SU-DHL-6 (cell line): ENCODE data around the gene DENND5B.
A peak's percentile ranks its signal among the peaks of the same experiment; 100 is the strongest.
"Not testable (repeated sequence)": the region's sequence is repeated elsewhere in the genome, so short reads cannot be mapped to it uniquely, and the experiment has no call there.

Experiments
- H2AFZ ChIP-seq: fragments of 200-600 bp; sonication (generic); 2 replicates; pipeline ENCODE4 v1.6.1; 2014; ENCODE audit warnings: low read depth, mild to moderate bottlenecking, moderate library complexity, mixed read lengths, antibody characterized with exemption, low read length; ENCODE audit not compliant: severe bottlenecking
- H3F3A ChIP-seq: fragments of 200-600 bp; shearing (Covaris generic); 2 replicates; pipeline ENCODE4 v1.6.0; 2016; ENCODE audit warnings: antibody characterized with exemption, mild to moderate bottlenecking; ENCODE audit not compliant: insufficient read depth
- H3K27ac ChIP-seq: fragments of 200-600 bp; sonication (generic); 2 replicates; pipeline ENCODE4 v1.5.1; 2016; ENCODE audit warnings: low read depth, mild to moderate bottlenecking, low read length, moderate library complexity, mixed read lengths
- H3K27me3 ChIP-seq: fragments of 200-600 bp; sonication (generic), shearing (Covaris generic); 2 replicates; pipeline ENCODE4 v1.6.0; 2014; ENCODE audit warnings: mild to moderate bottlenecking, low read length
- H3K36me3 ChIP-seq: fragments of 200-600 bp; sonication (generic); 2 replicates; pipeline ENCODE4 v1.6.1; 2014; ENCODE audit warnings: mild to moderate bottlenecking, low read length, mixed read lengths
- H3K4me2 ChIP-seq: fragments of 300-600, 200-600 bp; shearing (Covaris generic), sonication (generic); 2 replicates; pipeline ENCODE4 v1.6.0; 2014; ENCODE audit warnings: low read length, low read depth, mild to moderate bottlenecking; ENCODE audit not compliant: poor library complexity, severe bottlenecking
- H3K4me3 ChIP-seq: fragments of 200-600 bp; sonication (generic); 2 replicates; pipeline ENCODE4 v1.5.1; 2014; ENCODE audit warnings: antibody characterized with exemption, low read length, mild to moderate bottlenecking, mixed read lengths; ENCODE audit not compliant: insufficient read depth, poor library complexity, severe bottlenecking
- H3K79me2 ChIP-seq: fragments of 200-600 bp; sonication (generic); 2 replicates; pipeline ENCODE4 v1.6.1; 2014; ENCODE audit warnings: mild to moderate bottlenecking, low read length, moderate library complexity; ENCODE audit not compliant: insufficient read depth
- H3K9ac ChIP-seq: fragments of 200-600 bp; sonication (generic); 2 replicates; pipeline ENCODE4 v1.7.0; 2014; ENCODE audit warnings: mild to moderate bottlenecking, low read length
- H3K9me2 ChIP-seq: fragments of 200-600 bp; sonication (generic); replicated peaks from 2 replicates; pipeline ENCODE4 v1.6.1; 2014; ENCODE audit warnings: low read length; ENCODE audit not compliant: insufficient read depth
- H3K9me3 ChIP-seq: fragments of 200-600 bp; sonication (generic); 2 replicates; pipeline ENCODE4 v1.6.1; 2014; ENCODE audit warnings: low read length, mixed read lengths; ENCODE audit not compliant: insufficient read depth
- H4K20me1 ChIP-seq: fragments of 200-600 bp; sonication (generic); 2 replicates; pipeline ENCODE4 v1.6.1; 2014; ENCODE audit warnings: low read depth, mild to moderate bottlenecking, antibody characterized with exemption, low read length, moderate library complexity, mixed read lengths
- EZH2phosphoT487 ChIP-seq: fragments of 200-600 bp; sonication (generic), shearing (Covaris generic); conservative IDR thresholded peaks from 2 replicates; pipeline ENCODE4 v1.6.1; 2018; ENCODE audit warnings: mild to moderate bottlenecking, antibody characterized with exemption, low read length, moderate library complexity, mixed read lengths
- TF ChIP-seq, protein P1 (sequence below): fragments of 200-600 bp; sonication (generic); IDR thresholded peaks from one replicate; pipeline ENCODE4 v1.5.1; 2017; ENCODE audit warnings: antibody characterized with exemption, mild to moderate bottlenecking, low read length, moderate library complexity; ENCODE audit not compliant: insufficient read depth, poor library complexity, severe bottlenecking

The DENND5B gene

DNA sequence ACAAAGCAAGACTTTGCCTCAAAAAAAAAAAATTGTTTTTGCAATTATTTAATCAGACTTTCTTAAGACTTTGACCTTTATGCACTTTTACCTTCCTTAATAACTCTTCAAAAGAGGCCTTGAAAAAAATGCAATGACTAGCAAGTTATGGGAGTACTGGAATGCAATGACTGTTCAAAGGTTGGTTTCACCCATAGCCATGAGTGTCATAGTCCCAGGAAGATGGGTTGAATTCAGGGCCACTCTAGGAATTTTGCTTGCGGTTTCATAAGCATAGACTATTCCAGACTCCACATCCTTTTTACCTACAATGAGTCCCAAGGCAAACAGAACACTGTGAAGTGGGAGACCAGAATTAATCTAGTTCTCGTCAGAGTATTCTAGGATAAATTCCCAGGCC, 29.4 kb upstream of the DENND5B start:
- H3K9me3 ChIP-seq = no peaks in the 10 kb centered on the region
- no peak overlapping the region for H3K4me2 ChIP-seq
- no peak overlapping the region for H2AFZ ChIP-seq
- TF ChIP-seq, protein P1, sequence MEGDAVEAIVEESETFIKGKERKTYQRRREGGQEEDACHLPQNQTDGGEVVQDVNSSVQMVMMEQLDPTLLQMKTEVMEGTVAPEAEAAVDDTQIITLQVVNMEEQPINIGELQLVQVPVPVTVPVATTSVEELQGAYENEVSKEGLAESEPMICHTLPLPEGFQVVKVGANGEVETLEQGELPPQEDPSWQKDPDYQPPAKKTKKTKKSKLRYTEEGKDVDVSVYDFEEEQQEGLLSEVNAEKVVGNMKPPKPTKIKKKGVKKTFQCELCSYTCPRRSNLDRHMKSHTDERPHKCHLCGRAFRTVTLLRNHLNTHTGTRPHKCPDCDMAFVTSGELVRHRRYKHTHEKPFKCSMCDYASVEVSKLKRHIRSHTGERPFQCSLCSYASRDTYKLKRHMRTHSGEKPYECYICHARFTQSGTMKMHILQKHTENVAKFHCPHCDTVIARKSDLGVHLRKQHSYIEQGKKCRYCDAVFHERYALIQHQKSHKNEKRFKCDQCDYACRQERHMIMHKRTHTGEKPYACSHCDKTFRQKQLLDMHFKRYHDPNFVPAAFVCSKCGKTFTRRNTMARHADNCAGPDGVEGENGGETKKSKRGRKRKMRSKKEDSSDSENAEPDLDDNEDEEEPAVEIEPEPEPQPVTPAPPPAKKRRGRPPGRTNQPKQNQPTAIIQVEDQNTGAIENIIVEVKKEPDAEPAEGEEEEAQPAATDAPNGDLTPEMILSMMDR = no peak
- TF ChIP-seq EZH2phosphoT487 = no peak
- no peak overlapping the region for H3K27ac ChIP-seq
- H3K79me2 ChIP-seq = no peaks in the 10 kb centered on the region
- no peaks in the 10 kb centered on the region for H3K27me3 ChIP-seq
- H3K4me3 ChIP-seq = no peak overlapping the region
- H4K20me1 ChIP-seq = no peaks in the 10 kb centered on the region
- H3F3A ChIP-seq = no peaks in the 10 kb centered on the region
- H3K36me3 ChIP-seq = no peaks in the 10 kb centered on the region
- H3K9me2 ChIP-seq = no peaks in the 10 kb centered on the region
- H3K9ac ChIP-seq = no peak overlapping the region

DNA sequence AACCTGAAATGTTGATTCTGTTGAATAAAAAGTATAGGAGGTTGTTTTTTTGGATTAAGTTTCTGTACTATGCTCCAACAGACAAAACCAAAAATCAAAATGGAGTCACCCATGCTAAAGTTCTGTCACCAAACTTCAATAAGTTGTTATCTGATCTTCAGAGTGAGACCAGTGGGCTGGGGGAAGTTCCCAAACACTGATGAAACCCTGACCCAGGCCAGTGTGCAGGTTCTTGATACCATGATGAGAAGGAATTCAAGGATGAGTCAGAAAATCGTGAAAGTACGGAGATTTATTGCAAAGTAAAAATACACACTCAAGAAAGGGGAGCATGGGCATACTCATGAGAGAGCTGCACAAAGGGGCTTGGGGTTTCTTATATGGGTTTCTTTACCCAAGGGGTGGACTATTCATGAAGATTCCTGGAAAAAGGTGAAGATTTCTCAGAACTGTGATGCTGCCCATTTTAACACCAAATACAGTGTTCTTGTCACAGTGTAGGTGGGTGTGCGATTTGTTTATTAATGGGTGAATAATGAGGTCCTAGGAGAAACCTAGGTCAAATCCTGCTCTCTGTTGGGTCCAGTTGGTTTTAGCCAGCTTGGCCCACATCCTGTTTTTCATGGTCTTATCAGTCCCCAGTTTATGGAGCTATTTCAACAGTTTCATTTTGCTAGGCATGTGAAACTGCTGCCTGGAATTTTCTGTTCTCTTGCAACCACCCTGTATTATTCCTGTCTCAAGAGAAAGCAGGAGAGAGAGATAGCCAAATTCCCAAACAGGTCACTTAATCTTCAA, 27.5 kb upstream of the DENND5B start:
- H3K9ac ChIP-seq = no peak overlapping the region
- TF ChIP-seq, protein P1 = no peak
- TF ChIP-seq EZH2phosphoT487 = no peak
- H3K79me2 ChIP-seq = no peaks in the 10 kb centered on the region
- no peaks in the 10 kb centered on the region for H3F3A ChIP-seq
- no peaks in the 10 kb centered on the region for H3K36me3 ChIP-seq
- H3K4me2 ChIP-seq = no peak overlapping the region
- H3K27me3 ChIP-seq = no peaks in the 10 kb centered on the region
- H3K9me3 ChIP-seq = no peaks in the 10 kb centered on the region
- H2AFZ ChIP-seq = no peak overlapping the region
- no peaks in the 10 kb centered on the region for H4K20me1 ChIP-seq
- no peak overlapping the region for H3K4me3 ChIP-seq
- no peak overlapping the region for H3K27ac ChIP-seq
- H3K9me2 ChIP-seq = no peaks in the 10 kb centered on the region

DNA sequence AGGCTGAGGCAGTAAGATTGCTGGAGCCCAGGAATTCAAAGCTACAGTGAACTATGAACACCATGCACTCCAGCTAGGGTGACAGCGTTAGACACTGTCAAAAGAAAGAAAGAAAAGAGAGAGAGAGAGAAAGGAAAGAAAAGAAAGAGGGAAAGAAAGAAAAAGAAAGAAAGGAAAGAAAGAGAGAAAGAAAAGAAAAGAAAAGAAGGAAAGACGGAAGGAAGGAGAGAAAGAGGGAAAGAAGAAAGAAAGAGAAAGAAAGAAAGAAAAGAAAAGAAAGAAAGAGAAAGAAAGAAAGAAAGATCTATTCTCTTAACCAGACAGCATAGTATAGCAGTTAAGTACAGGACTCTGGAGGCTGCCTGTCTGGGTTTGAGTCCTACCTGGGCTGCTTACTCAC, 21.9 kb upstream of the DENND5B start:
- TF ChIP-seq, protein P1 = no peak
- TF ChIP-seq EZH2phosphoT487 = no peak
- Histone ChIP-seq H3K27me3 (no peaks in the 10 kb centered on the region), H3K27ac (no peak overlapping the region), H3K79me2 (no peaks in the 10 kb centered on the region), H3K36me3 (0 out of 2 replicates have a peak, but pooled peaks cover 4% of the 10 kb centered on the region), H3K9ac (no peak overlapping the region), H3K9me2 (no peaks in the 10 kb centered on the region), H3K9me3 (peaks cover 16% of the 10 kb centered on the region; the same call in 1 of the 2 replicates), H4K20me1 (no peaks in the 10 kb centered on the region), H3F3A (peaks cover 5% of the 10 kb centered on the region; the same call in 1 of the 2 replicates), H3K4me2 (no peak overlapping the region), H3K4me3 (no peak overlapping the region), H2AFZ (no peak overlapping the region)

DNA sequence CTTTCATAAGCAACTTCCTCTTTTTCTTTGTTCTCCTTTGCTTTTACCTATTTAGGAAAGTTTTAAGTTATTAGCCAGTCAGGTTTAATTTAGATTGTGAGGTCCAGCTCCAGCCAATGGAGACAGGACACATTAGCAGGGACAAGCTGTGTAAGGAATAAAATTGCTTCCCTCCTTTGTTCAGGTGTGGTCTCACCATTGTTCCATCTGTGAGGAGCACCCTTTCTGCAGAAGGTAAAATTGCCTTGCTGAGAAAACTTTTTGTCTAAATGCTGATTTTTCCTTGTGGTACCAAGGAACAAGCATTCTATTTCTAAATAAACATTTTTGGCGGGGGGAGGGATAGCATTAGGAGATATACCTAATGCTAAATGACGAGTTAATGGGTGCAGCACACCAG, 17.4 kb upstream of the DENND5B start:
- H3K4me3 ChIP-seq, H3K27me3 ChIP-seq, H2AFZ ChIP-seq, H3K9me2 ChIP-seq, H3K79me2 ChIP-seq, H4K20me1 ChIP-seq, H3K4me2 ChIP-seq, H3K36me3 ChIP-seq, H3K9ac ChIP-seq: not testable (repeated sequence)
- peaks cover 24% of the 10 kb centered on the region; the same call in 1 of the 2 replicates for H3K9me3 ChIP-seq
- H3F3A ChIP-seq = peaks cover 30% of the 10 kb centered on the region
- peak overlapping the region; percentile 13; the same call in 1 of the 2 replicates for H3K27ac ChIP-seq
